ENCODE results near the gene DDHD1.
"Not testable (repeated sequence)": the region's sequence is repeated elsewhere in the genome, so short reads cannot be mapped to it uniquely, and the experiment has no call there.

DDHD1 gene

GRCh38 chr14:53152887-53153701, at the start of gene DDHD1:
TSS of gene DDHD1 (minus strand) at chr14:53153323. CDS start at chr14:53153098, 225 bp downstream.
- peak; percentile 64 to 79 (median 74) for DNase-seq (ENCODE audit: low read depth in 3 of 3, low spot score in 1 of 3)

GRCh38 chr14:53195949-53196348, 42.8 kb upstream of the DDHD1 start:
- no peak for DNase-seq (ENCODE audit: low read depth in 3 of 3, low spot score in 1 of 3)

GRCh38 chr14:53193193-53193592, 40.1 kb upstream of the DDHD1 start:
- DNase-seq (ENCODE audit: low read depth in 3 of 3, low spot score in 1 of 3), result no peak

GRCh38 chr14:53192052-53192760, 39.1 kb upstream of the DDHD1 start:
- no peak for DNase-seq (ENCODE audit: low read depth in 3 of 3, low spot score in 1 of 3)

GRCh38 chr14:53190938-53191337, 37.8 kb upstream of the DDHD1 start:
- DNase-seq (ENCODE audit: low read depth in 3 of 3, low spot score in 1 of 3), result peak in 1 of 3 donors; percentile 45

- DNase-seq (ENCODE audit: low read depth in 3 of 3, low spot score in 1 of 3), result no peak
Observed at GRCh38 chr14:53187921-53188463, 34.9 kb upstream of the DDHD1 start.

- no peak for DNase-seq (ENCODE audit: low read depth in 3 of 3, low spot score in 1 of 3)
Observed at GRCh38 chr14:53186532-53186931, 33.4 kb upstream of the DDHD1 start.

GRCh38 chr14:53183611-53184010, 30.5 kb upstream of the DDHD1 start:
- DNase-seq (ENCODE audit: low read depth in 3 of 3, low spot score in 1 of 3), result no peak

GRCh38 chr14:53183056-53183455, 29.9 kb upstream of the DDHD1 start:
- no peak for DNase-seq (ENCODE audit: low read depth in 3 of 3, low spot score in 1 of 3)

GRCh38 chr14:53181463-53182081, 28.4 kb upstream of the DDHD1 start:
- not testable (repeated sequence) for DNase-seq (ENCODE audit: low read depth in 3 of 3, low spot score in 1 of 3)

- DNase-seq (ENCODE audit: low read depth in 3 of 3, low spot score in 1 of 3), result peak; percentile 2 to 3 (median 2)
Observed at GRCh38 chr14:53180272-53181221, 27.4 kb upstream of the DDHD1 start.

- DNase-seq (ENCODE audit: low read depth in 3 of 3, low spot score in 1 of 3), result not testable (repeated sequence)
Observed at GRCh38 chr14:53179486-53180005, 26.4 kb upstream of the DDHD1 start.

- DNase-seq (ENCODE audit: low read depth in 3 of 3, low spot score in 1 of 3), result no peak
Observed at GRCh38 chr14:53175375-53175774, 22.3 kb upstream of the DDHD1 start.

- DNase-seq (ENCODE audit: low read depth in 3 of 3, low spot score in 1 of 3), result no peak
Observed at GRCh38 chr14:53174918-53175317, 21.8 kb upstream of the DDHD1 start.

- DNase-seq (ENCODE audit: low read depth in 3 of 3, low spot score in 1 of 3), result no peak
Observed at GRCh38 chr14:53168786-53169185, 15.7 kb upstream of the DDHD1 start.

- no peak for DNase-seq (ENCODE audit: low read depth in 3 of 3, low spot score in 1 of 3)
Observed at GRCh38 chr14:53167602-53168328, 14.6 kb upstream of the DDHD1 start.

- no peak for DNase-seq (ENCODE audit: low read depth in 3 of 3, low spot score in 1 of 3)
Observed at GRCh38 chr14:53161758-53162435, 8.8 kb upstream of the DDHD1 start.

- DNase-seq (ENCODE audit: low read depth in 3 of 3, low spot score in 1 of 3), result no peak
Observed at GRCh38 chr14:53156238-53156637, 3.1 kb upstream of the DDHD1 start.

- DNase-seq (ENCODE audit: low read depth in 3 of 3, low spot score in 1 of 3), result no peak
Observed at GRCh38 chr14:53153702-53154112, 584 bp upstream of the DDHD1 start.
